NCI-H2029 treated with DMSO at 0.1 percent for 48 hours (cell line): Measurements from ENCODE around the gene BCOR.
A peak's percentile ranks its signal among the peaks of the same experiment; 100 is the strongest.

Experiments used
- DNase-seq: peaks from one replicate; lab custom pipeline; 2025; lab: John Stamatoyannopoulos, UW

BCOR gene

DNA sequence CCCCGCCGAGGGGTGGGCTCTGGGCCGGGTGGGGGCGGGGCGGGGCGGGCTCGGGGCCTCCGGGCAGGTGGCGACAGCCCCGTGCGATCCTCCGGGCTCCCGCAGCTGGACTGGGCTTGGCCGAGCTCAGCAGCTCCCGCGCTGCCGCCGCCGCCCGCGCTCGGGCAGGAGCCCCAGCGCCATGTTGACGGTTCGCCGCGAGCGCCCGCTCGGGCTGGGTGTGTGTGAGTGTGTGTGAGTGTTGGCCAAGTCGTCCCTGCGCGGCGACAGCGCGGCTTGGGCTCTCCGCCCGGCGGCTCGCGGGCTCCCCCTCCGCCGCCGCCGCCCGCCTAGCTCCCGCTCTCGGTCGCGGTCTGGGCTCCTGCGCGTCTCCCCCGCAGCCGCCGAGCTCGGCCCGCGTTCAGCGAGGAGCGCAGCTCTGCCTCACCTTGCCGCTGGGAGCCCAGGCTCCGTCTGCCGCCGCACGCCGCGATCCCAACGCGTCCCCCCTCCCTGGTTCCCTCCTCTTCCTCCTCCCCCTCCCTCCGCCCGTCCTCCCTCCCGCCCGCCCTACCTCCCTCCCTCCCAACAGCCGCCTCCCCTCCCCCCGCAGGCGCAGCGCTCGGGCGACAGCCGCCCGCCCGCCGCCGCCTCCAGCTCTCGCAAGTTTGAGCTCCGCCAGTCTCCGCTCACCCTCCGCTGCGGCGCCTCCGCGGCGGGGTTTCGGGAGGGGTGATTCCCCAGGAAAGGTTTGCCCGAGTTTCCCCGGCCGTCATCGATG lies at the start of gene BCOR:
Gene BCOR (minus strand): TSS at position 455 of the 760 bp plus-strand sequence. CDS start 20,029 bp downstream, outside the sequence.
- DNase-seq, result no peak

- DNase-seq, result no peak
Observed at GRCh38 chrX:40147126-40147952, 49.6 kb upstream of the BCOR start.

- no peak for DNase-seq
Observed at GRCh38 chrX:40146262-40147125, 48.7 kb upstream of the BCOR start.

DNA sequence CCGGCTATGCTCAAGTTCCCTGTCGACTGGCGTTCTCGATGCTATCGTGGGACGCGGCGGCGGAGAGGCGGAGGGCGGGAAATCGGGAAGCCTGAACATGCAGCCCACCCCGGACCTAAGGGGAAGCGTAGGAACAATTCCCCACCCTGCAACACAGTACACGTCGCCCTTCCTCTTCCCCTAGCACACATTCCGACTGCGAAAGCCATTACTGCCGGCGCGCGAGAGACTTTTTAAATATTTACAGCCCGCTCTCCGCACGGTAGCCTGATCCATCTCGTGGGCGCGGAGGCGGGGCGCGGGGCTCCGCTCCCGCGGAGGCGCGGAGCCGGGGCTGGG lies 48.1 kb upstream of the BCOR start:
- no peak for DNase-seq

DNA sequence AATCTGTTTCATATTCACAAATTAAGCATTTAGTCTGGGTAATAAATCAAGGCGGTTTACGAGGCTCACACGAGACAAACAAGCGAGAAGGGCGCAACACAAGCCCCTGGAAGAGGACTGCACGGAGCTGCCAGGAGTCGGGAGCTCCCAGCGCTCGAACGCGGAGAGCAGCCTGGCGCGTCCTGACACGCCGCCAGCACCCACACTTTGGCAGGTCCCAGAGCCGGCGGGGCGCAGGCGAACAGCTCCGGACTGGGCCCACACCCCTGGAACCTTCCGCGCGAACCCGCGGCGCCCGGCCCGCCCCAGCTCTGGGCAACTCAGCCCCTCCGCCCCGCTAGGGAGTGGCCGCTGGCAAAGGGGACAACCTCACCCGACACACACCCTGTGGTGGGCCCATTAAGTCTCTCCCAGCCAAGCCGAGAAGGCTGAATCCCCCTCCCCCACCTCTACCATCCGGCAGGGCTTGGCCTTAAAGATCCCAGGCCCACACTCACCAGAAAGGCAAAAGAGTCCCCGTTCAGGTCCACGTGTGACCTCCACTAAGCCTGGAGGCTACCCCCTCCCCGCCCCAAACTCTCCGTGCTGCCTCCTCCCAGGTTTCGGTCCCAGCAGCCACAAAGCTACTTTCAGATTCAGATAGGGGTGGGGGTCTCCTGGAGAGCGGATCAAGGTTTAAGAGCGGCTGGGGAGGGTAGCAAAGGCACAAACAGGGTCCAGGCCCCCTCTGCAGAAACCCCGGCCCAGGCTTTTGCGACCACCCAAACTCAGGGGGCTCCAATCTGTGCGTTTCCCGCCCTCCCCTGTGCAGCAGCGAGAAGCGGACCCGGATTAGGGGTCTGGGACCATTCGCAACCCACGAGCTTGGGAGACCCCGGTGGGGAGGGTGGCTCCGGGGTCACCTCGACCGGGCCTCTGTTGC lies 47.5 kb upstream of the BCOR start:
- no peak for DNase-seq

- DNase-seq, result no peak
Observed at GRCh38 chrX:40144576-40144975, 46.8 kb upstream of the BCOR start.

DNA sequence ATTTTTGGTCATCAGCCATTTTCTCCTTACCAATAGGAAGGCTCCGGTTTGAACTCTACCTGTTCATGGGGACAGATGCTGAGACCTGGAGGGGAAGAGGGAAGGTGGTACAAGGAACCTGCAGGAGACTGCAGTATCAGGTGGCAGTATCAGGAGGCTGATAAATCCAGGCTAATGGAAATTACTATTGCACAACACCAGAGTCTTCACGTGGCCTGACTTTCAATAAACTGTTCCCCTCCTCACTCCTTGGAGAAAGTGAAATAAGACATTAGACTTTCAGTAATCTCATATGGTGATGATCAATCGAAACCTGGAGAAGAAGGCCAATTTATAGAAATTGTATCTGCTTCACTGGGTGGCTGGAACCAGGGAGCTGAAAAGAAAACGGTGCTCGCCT lies 46.2 kb upstream of the BCOR start:
- DNase-seq, result no peak

GRCh38 chrX:40143001-40143400 lies 45.2 kb upstream of the BCOR start:
- DNase-seq, result no peak

DNA sequence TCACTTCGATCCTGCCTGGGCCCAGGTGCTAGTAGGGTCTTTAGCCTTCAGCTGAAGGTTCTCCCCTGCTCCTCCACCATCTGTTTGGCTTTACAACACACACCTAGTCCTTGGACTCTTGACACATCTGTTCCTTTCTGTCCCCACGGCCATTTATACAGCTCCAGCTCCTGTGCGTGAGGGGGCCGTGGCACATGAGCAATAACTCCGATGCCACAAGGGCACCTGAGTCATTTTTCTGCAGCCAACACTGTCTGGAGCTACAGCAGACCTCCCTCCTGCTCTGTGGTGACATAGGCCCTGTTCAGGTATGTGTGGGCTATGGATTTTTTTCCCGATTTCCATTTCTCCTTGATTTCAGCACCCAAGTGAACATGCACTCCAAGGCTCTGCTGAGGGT lies 44.7 kb upstream of the BCOR start:
- DNase-seq, result no peak

- DNase-seq, result no peak
Observed at GRCh38 chrX:40140706-40141499, 43.1 kb upstream of the BCOR start.

DNA sequence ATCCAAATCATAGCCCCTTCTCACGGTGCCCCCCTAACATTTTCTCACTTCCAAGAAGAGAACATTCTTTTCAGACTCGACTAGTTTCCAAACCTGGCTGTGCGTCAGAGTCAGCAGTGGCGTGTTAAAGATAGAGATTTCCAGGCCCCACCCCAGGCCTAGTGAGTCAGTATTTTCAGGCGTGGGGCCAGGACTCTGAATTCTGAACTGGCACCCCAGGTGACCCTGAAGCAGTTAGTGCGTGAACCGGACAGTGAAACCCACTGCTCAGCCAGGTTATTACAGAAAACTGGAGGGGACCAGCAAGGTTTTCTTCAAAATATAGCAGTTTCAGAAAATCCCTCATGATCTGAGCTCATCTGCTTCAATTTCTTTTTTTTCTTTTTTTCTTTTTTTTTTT lies 35.0 kb upstream of the BCOR start:
- DNase-seq, result no peak

GRCh38 chrX:40131654-40132337 lies 34.0 kb upstream of the BCOR start:
- no peak for DNase-seq

- no peak for DNase-seq
Observed at GRCh38 chrX:40130207-40130606, 32.4 kb upstream of the BCOR start.

- no peak for DNase-seq
Observed at GRCh38 chrX:40127052-40127451, 29.3 kb upstream of the BCOR start.

- DNase-seq, result no peak
Observed at GRCh38 chrX:40122487-40122886, 24.7 kb upstream of the BCOR start.

GRCh38 chrX:40121618-40122017 lies 23.9 kb upstream of the BCOR start:
- peak; percentile 60 for DNase-seq

- DNase-seq, result no peak
Observed at GRCh38 chrX:40120838-40121580, 23.3 kb upstream of the BCOR start.

DNA sequence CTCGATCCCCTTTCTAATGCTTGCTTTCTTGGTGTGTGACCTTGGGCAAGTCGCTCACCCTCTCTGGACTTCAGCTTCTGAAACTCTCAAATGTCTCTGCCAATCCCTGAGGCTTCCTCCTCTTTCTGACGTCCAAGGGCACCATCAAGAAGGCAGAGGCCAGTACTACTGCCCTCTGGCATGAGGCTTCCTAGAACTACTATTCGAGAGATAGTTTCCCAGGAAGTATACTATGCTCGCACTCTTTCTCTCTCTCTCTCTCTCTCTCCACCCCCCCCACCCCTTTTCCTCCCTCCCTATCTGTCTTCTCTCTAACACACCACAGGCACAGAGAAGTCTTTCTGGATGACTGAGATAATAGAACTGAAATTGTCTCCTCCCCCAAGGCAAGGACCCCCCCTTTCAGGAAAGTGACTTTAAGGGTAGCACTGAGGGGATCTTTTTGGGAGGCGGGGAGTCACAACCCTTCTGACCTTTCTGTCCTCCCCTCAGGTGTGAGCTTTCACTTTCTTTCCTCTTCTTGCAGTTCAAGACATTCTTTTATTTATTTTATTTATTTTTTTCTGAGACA lies 20.0 kb upstream of the BCOR start:
- no peak for DNase-seq

DNA sequence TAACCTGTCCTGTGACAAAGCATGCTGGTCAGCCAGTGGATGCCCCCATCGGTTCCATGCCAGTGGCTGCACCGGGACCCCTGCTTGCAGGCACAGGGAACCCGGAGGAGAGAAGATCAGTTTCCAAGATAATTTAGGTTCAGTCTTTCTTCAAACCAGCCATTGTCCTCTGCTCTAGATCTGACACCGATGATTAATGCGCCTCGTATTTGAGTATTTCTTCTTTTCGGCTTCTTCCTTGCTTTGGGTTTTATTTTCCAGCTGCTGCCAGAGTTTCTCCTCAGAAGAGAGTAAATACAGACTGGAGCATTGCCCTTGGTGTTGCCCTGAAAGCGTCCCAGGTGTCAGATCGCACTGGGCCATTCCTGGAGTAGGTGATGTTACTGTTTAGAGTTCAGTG lies 19.2 kb upstream of the BCOR start:
- DNase-seq, result no peak
